ENCODE measurements around the gene PLXNA4.

The PLXNA4 gene

GRCh38 chr7:132256721-132257212 lies 319.5 kb downstream of the PLXNA4 start:
- no peak for DNase-seq

GRCh38 chr7:132255898-132256297 lies 320.4 kb downstream of the PLXNA4 start:
- peak; percentile 31 for DNase-seq

DNA sequence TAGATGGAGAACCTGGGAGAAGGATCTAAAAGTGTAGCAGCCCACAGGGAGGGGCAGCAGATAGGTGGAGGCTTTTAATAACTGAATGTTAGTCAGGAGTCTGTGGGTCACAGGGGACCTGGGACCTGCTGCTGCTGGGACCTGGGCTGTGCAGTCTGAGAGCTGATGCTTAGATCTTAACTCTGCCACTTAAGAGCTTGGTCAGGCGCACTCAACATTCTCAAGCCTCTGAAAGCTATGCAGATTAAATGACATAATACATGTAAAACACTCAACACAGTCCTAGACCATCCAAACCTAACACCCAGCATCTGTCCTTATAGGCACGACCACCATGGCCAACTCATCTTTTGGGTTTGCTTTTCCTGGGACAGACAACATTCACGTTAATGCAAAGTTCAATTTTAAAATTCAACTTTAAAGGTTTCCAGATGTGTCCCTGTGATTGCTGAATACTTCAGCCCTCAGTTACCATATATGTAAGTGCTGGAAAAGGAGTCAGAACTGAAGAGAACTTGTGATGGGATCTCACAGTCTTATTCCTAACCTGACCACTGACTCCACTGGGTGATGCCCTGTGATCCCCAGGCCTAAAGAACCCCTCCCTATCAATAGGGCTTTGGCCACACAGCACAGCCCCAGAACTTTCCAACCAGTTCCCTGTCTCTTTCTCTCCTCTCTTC lies 321.0 kb downstream of the PLXNA4 start:
- DNase-seq: no peak

DNA sequence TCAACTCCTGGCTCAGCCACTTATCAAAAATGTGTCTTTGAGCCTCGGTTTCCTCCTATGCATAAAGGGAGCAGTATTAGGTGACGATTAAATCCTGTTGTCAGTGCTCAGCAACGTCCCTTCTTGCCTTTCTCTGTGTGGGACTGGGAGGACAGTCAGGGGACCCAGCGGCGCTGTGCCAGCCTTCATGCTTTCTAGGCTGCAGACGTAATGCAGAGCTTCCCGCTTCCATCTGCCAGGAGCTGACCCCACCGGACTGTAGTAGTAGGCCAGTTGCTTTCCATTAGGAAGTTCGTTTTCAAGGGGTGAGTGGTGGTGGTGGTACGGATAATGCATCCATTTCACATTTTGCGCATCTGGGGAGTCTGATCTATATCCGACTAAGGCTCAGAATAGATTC lies 321.8 kb downstream of the PLXNA4 start:
- no peak for DNase-seq

- no peak for DNase-seq
Observed at GRCh38 chr7:132252793-132253100, 323.5 kb downstream of the PLXNA4 start.

GRCh38 chr7:132251327-132251659 lies 325.0 kb downstream of the PLXNA4 start:
- peak; percentile 52 for DNase-seq

DNA sequence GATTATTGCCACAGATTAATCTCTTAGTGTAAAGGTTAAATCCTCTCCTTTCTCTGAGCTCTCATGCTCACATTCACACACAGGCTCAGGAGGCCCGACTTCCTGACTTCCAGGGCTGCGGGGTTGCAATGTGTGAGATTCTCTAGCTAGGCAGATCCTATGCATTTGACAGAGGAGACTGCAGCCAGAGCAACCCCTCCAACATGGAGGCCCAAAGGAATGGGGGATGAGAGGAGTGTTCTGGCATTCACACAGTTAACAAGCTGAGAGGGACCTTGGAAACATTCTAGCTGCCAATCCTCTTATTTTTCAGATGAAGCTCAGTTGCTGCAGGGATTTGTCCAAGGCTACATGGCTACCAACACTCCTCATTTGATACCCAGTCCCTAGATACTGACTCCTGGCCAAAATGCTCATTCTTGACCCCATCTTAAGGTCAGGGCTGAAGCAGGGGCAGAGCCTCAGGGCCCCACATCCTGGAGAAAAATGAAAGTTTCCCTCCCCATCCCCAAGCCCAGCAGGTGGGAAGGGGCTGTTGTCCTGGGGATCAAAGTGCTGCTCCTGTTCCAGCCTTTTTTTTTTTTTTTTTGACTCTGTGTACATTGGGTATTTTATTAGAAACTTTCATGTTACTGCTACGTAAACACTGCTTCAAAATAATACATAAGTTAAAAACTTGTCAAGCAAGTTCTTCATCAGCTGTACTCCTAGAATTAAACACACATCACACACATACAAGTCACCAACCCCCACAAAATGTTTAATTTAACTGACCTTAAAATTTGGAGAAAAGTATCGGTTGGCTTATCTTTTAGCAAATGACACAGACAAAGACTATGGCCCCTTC lies 325.6 kb downstream of the PLXNA4 start:
- no peak for DNase-seq

- DNase-seq: no peak
Observed at GRCh38 chr7:132249256-132249971, 326.9 kb downstream of the PLXNA4 start.

GRCh38 chr7:132248841-132249240 lies 327.4 kb downstream of the PLXNA4 start:
- DNase-seq: no peak

GRCh38 chr7:132247995-132248618 lies 328.2 kb downstream of the PLXNA4 start:
- DNase-seq: no peak

GRCh38 chr7:132246591-132246990 lies 329.7 kb downstream of the PLXNA4 start:
- DNase-seq: no peak

- DNase-seq: no peak
Observed at GRCh38 chr7:132245539-132245938, 330.7 kb downstream of the PLXNA4 start.

DNA sequence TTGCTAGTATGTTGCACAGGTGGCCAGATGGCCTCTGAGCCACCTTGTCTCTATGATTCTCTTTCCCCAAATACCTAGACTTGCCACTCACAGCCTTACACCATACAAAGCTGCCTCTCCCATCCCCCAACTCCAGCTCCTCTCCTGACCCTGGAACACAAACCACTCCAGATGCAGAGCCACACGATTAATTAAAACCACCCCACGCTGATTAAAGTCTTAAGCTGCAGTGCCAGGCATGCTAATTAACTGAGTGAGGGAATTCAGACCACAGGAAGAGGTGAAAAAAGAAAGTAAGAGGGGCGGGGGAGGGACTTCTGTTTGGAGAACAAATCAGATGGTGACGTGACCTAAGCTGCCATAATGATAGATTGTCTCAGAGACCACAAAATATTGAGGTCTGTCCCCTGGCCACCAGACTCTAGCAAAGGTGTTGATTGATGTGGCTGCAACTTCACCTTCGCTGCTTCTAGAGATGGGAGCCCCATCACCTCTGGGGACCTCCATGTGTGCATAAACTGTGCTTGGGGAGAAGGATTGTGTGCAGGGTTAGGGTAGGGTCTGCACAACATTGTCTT lies 331.3 kb downstream of the PLXNA4 start:
- DNase-seq: no peak

DNA sequence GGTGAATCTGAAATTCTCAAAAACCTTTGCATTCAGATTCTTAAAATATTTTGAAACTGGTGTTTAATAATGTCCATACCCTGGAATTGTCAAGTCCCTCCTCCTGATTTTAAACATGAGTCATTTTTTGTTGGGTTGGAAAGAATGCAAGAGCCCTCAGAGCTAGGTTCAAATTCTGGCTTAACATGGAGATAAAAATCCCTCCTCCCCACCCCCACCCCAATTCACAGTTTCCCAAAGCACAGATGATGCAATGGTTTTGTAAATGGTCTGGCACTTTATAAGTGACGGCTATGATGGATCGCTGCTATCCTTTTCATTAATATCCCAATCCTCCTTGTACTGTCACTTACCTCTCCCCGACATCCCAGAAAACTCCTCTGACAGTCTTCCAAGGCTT lies 332.8 kb downstream of the PLXNA4 start:
- DNase-seq: no peak

- DNase-seq: no peak
Observed at GRCh38 chr7:132243051-132243450, 333.2 kb downstream of the PLXNA4 start.

- no peak for DNase-seq
Observed at GRCh38 chr7:132242192-132242812, 334.0 kb downstream of the PLXNA4 start.

DNA sequence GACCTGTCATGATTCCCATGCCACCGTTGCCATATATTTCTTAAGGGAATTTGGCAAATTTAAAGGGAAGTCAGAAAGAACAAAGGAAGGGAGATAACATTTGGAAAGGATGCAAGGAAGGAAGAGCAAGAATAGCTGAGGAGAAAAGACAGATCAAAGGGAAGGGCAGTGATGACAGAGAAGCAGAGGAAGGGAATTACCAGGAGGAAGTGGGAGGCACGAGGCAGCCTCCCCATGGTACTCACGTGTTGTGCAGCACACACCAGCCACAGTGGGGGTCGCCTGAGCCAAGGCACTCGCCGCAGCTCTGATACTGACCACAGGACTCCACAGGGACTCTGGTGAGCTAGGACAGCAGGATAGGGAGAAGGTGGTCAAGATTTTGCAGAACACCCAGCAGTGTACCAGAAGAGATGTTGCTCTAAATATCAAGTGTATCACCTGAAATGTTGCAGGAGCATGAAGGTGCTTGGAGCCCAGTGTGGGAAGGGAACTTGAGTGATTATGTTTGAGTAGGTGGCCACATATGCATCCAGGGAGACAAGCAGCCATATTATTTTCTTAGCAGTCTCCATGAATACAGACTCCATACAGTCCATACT lies 335.3 kb downstream of the PLXNA4 start:
- DNase-seq: no peak

DNA sequence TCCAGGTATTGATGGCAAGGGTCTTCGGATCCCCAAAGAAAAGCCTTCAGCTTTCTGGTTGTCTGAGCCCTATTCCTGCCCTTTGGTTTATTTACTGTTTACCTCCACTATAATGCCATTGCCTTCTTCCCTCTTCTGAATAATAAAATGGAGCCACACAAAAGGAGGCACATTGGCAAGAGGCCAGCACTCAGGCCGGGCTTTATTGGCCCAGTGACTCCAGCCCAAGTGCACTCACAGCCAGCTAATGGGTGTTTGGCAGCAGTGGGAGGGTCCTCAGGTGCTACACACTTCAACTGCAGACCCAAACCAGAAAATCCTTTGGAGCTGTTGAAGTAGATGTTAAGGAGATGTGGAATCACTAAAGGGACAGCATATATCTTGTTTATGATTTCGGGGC lies 336.0 kb downstream of the PLXNA4 start:
- DNase-seq: no peak

- no peak for DNase-seq
Observed at GRCh38 chr7:132239422-132239994, 336.8 kb downstream of the PLXNA4 start.

- no peak for DNase-seq
Observed at GRCh38 chr7:132234711-132235110, 341.6 kb downstream of the PLXNA4 start.

DNA sequence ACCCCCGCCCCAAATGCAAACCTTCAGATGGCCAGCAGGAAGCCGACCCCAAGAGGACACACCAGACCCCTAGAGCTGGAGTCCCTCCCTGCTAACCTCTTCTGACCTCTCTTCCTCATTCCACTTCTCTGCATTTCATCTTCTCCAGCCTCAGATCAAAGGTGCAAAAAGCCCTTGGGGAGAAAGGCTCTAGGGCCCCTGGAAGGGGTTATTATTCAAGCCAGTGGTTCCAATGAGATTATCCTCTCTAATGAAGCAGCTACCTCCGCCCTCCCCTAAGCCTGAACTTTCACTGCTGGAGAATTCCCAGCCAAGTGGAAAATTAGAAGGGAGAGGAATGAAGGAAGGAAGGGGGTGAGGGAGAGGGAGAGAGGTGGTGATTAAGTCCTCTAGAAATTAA lies 343.9 kb downstream of the PLXNA4 start:
- no peak for DNase-seq

DNA sequence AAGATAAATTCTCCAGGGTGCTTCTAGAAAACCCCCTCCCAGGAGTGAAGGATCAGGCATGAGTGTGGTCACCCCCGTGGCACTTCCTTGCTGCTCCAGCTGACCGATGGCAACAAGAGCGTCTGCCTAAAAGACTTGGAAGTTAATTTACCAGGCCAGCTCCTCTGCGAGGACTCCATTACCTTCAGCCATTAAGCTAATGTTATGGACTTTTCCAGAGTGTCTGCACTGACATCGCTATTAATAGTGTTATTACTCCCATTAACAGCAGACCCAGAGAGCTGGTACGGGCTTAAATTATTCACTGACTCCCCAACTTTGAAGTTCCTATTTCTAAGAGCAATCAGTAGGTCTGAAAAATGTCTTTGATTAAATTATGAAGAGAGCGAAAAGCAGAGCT lies 345.8 kb downstream of the PLXNA4 start:
- DNase-seq: no peak
